SU-DHL-6 (cell line): ENCODE results near the gene FCGR3A.

Experiments
- H2AFZ ChIP-seq: fragments of 200-600 bp; sonication (generic); 2 replicates; pipeline ENCODE4 v1.6.1; 2014; ENCODE audit warnings: low read depth, mild to moderate bottlenecking, moderate library complexity, mixed read lengths, antibody characterized with exemption, low read length; ENCODE audit not compliant: severe bottlenecking
- H3F3A ChIP-seq: fragments of 200-600 bp; shearing (Covaris generic); 2 replicates; pipeline ENCODE4 v1.6.0; 2016; ENCODE audit warnings: antibody characterized with exemption, mild to moderate bottlenecking; ENCODE audit not compliant: insufficient read depth
- H3K27ac ChIP-seq: fragments of 200-600 bp; sonication (generic); 2 replicates; pipeline ENCODE4 v1.5.1; 2016; ENCODE audit warnings: low read depth, mild to moderate bottlenecking, low read length, moderate library complexity, mixed read lengths
- H3K27me3 ChIP-seq: fragments of 200-600 bp; sonication (generic), shearing (Covaris generic); 2 replicates; pipeline ENCODE4 v1.6.0; 2014; ENCODE audit warnings: mild to moderate bottlenecking, low read length
- H3K36me3 ChIP-seq: fragments of 200-600 bp; sonication (generic); 2 replicates; pipeline ENCODE4 v1.6.1; 2014; ENCODE audit warnings: mild to moderate bottlenecking, low read length, mixed read lengths
- H3K4me2 ChIP-seq: fragments of 300-600, 200-600 bp; shearing (Covaris generic), sonication (generic); 2 replicates; pipeline ENCODE4 v1.6.0; 2014; ENCODE audit warnings: low read length, low read depth, mild to moderate bottlenecking; ENCODE audit not compliant: poor library complexity, severe bottlenecking
- H3K4me3 ChIP-seq: fragments of 200-600 bp; sonication (generic); 2 replicates; pipeline ENCODE4 v1.5.1; 2014; ENCODE audit warnings: antibody characterized with exemption, low read length, mild to moderate bottlenecking, mixed read lengths; ENCODE audit not compliant: insufficient read depth, poor library complexity, severe bottlenecking
- H3K79me2 ChIP-seq: fragments of 200-600 bp; sonication (generic); 2 replicates; pipeline ENCODE4 v1.6.1; 2014; ENCODE audit warnings: mild to moderate bottlenecking, low read length, moderate library complexity; ENCODE audit not compliant: insufficient read depth
- H3K9ac ChIP-seq: fragments of 200-600 bp; sonication (generic); 2 replicates; pipeline ENCODE4 v1.7.0; 2014; ENCODE audit warnings: mild to moderate bottlenecking, low read length
- H3K9me2 ChIP-seq: fragments of 200-600 bp; sonication (generic); replicated peaks from 2 replicates; pipeline ENCODE4 v1.6.1; 2014; ENCODE audit warnings: low read length; ENCODE audit not compliant: insufficient read depth
- H3K9me3 ChIP-seq: fragments of 200-600 bp; sonication (generic); 2 replicates; pipeline ENCODE4 v1.6.1; 2014; ENCODE audit warnings: low read length, mixed read lengths; ENCODE audit not compliant: insufficient read depth
- H4K20me1 ChIP-seq: fragments of 200-600 bp; sonication (generic); 2 replicates; pipeline ENCODE4 v1.6.1; 2014; ENCODE audit warnings: low read depth, mild to moderate bottlenecking, antibody characterized with exemption, low read length, moderate library complexity, mixed read lengths
- EZH2phosphoT487 ChIP-seq: fragments of 200-600 bp; sonication (generic), shearing (Covaris generic); conservative IDR thresholded peaks from 2 replicates; pipeline ENCODE4 v1.6.1; 2018; ENCODE audit warnings: mild to moderate bottlenecking, antibody characterized with exemption, low read length, moderate library complexity, mixed read lengths
- TF ChIP-seq, protein P1 (sequence below): fragments of 200-600 bp; sonication (generic); IDR thresholded peaks from one replicate; pipeline ENCODE4 v1.5.1; 2017; ENCODE audit warnings: antibody characterized with exemption, mild to moderate bottlenecking, low read length, moderate library complexity; ENCODE audit not compliant: insufficient read depth, poor library complexity, severe bottlenecking

FCGR3A gene

GRCh38 chr1:161502641-161503393, 46.8 kb downstream of the FCGR3A start:
- no peaks in the 10 kb centered on the region for H4K20me1 ChIP-seq
- no peaks in the 10 kb centered on the region for H3K27me3 ChIP-seq
- no peaks in the 10 kb centered on the region for H3K36me3 ChIP-seq
- H3K27ac ChIP-seq, result no peak overlapping the region
- H3K9me3 ChIP-seq, result no peaks in the 10 kb centered on the region
- no peak overlapping the region for H2AFZ ChIP-seq
- H3K4me3 ChIP-seq, result no peak overlapping the region
- no peak overlapping the region for H3K9ac ChIP-seq
- H3K9me2 ChIP-seq, result no peaks in the 10 kb centered on the region
- no peak for TF ChIP-seq EZH2phosphoT487
- TF ChIP-seq, protein P1, sequence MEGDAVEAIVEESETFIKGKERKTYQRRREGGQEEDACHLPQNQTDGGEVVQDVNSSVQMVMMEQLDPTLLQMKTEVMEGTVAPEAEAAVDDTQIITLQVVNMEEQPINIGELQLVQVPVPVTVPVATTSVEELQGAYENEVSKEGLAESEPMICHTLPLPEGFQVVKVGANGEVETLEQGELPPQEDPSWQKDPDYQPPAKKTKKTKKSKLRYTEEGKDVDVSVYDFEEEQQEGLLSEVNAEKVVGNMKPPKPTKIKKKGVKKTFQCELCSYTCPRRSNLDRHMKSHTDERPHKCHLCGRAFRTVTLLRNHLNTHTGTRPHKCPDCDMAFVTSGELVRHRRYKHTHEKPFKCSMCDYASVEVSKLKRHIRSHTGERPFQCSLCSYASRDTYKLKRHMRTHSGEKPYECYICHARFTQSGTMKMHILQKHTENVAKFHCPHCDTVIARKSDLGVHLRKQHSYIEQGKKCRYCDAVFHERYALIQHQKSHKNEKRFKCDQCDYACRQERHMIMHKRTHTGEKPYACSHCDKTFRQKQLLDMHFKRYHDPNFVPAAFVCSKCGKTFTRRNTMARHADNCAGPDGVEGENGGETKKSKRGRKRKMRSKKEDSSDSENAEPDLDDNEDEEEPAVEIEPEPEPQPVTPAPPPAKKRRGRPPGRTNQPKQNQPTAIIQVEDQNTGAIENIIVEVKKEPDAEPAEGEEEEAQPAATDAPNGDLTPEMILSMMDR, result no peak
- no peaks in the 10 kb centered on the region for H3F3A ChIP-seq
- H3K79me2 ChIP-seq, result no peaks in the 10 kb centered on the region
- H3K4me2 ChIP-seq, result no peak overlapping the region

- Histone ChIP-seq H3K9me2 (no peaks in the 10 kb centered on the region), H3K27ac (no peak overlapping the region), H4K20me1 (no peaks in the 10 kb centered on the region), H3K9me3 (no peaks in the 10 kb centered on the region), H3K27me3 (no peaks in the 10 kb centered on the region), H3K9ac (no peak overlapping the region), H2AFZ (no peak overlapping the region), H3F3A (no peaks in the 10 kb centered on the region), H3K79me2 (no peaks in the 10 kb centered on the region), H3K36me3 (no peaks in the 10 kb centered on the region), H3K4me2 (no peak overlapping the region), H3K4me3 (no peak overlapping the region)
- TF ChIP-seq, protein P1, result no peak
- no peak for TF ChIP-seq EZH2phosphoT487
Observed at GRCh38 chr1:161502181-161502580, 47.4 kb downstream of the FCGR3A start.

DNA sequence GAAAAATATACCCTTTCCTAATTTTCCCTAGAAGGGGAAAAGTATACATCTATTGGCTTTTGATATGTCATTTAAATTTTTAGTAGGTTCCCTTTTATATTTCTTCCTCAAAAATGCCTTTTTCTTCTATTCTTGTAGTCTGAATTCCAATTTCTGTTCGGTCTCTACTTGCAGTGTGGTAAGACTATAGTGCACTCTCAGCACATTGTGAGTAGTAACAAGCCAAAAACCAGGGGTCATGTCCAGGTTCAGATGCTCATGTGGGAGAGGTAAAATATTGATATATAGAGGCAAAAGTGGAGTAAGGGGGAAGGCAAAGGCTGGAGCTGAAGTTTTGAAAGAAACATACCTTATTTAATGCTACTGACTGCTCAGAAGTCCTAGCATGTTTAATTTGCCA, 48.4 kb downstream of the FCGR3A start:
- no peak overlapping the region for H3K27ac ChIP-seq
- no peak for TF ChIP-seq EZH2phosphoT487
- TF ChIP-seq, protein P1, result no peak
- H3K9me3 ChIP-seq, result no peaks in the 10 kb centered on the region
- no peak overlapping the region for H3K9ac ChIP-seq
- no peaks in the 10 kb centered on the region for H3K36me3 ChIP-seq
- H3K79me2 ChIP-seq, result no peaks in the 10 kb centered on the region
- H3K4me2 ChIP-seq, result no peak overlapping the region
- no peaks in the 10 kb centered on the region for H3K9me2 ChIP-seq
- no peak overlapping the region for H2AFZ ChIP-seq
- H3K27me3 ChIP-seq, result no peaks in the 10 kb centered on the region
- H3F3A ChIP-seq, result no peaks in the 10 kb centered on the region
- no peaks in the 10 kb centered on the region for H4K20me1 ChIP-seq
- H3K4me3 ChIP-seq, result no peak overlapping the region
